Activated CD4-positive, alpha-beta T cell treated with anti-CD3 and anti-CD28 coated beads, Interleukin-2, amount 10 ng/mL, durations not matched to agents 7 days and 5 days (primary cell): ENCODE results near the gene DDI2. TPM values are rescaled to one million over a fixed set of nuclear protein-coding genes. Genes with fewer than 3 reads are reported as not detected.

Experiments used
- CTCF ChIA-PET: fragments of 350-600 bp; sonication (Branson Sonifier 250); formaldehyde crosslinking; loops from one replicate; lab custom pipeline; 2021; ENCODE audit warnings: antibody characterized with exemption; lab: Charles Lee
- POLR2A ChIA-PET: fragments of 350-600 bp; sonication (Branson Sonifier 250); formaldehyde crosslinking; loops from one replicate; lab custom pipeline; 2021; ENCODE audit warnings: antibody characterized with exemption; lab: Charles Lee
- DNase-seq: peaks from one replicate; pipeline ENCODE4 v3.0.0-alpha.2; 2020
- H3K27ac Mint-ChIP-seq: one replicate; pipeline ENCODE4 v1.8.0; 2021; ENCODE audit warnings: mild to moderate bottlenecking, moderate library complexity, mixed read lengths
- H3K27me3 Mint-ChIP-seq: one replicate; pipeline ENCODE4 v1.8.0; 2021; ENCODE audit warnings: mixed read lengths
- H3K36me3 Mint-ChIP-seq: one replicate; pipeline ENCODE4 v1.8.0; 2021; ENCODE audit warnings: low read depth, mixed read lengths
- H3K4me1 Mint-ChIP-seq: one replicate; pipeline ENCODE4 v1.8.0; 2021; ENCODE audit warnings: mixed read lengths
- H3K4me3 Mint-ChIP-seq: one replicate; pipeline ENCODE4 v1.8.0; 2021; ENCODE audit warnings: mild to moderate bottlenecking, moderate library complexity, mixed read lengths
- H3K9me3 Mint-ChIP-seq: one replicate; pipeline ENCODE4 v1.8.0; 2021; ENCODE audit warnings: mixed read lengths
- total RNA-seq, 2 experiments: library from RNA; stranded (reverse); gene quantifications; one replicate each; pipeline ENCODE4 v1.2.3, GENCODE V29; 2021

Gene DDI2
- total RNA-seq, 2 experiments from 2014 or later = 31.0 to 33.5 TPM

- Mint-ChIP-seq H3K27ac (no peak overlapping the region), H3K4me1 (peaks cover 10% of the 10 kb centered on the region), H3K36me3 (peaks cover 13% of the 10 kb centered on the region), H3K4me3 (no peak overlapping the region), H3K27me3 (no peaks in the 10 kb centered on the region), H3K9me3 (no peaks in the 10 kb centered on the region)
- ChIA-PET POLR2A (no interaction called here), CTCF (interaction anchor here (1.2 kb wide), 1 partner anchor 12 kb away, joined by 4 read pairs; no protein-coding TSS in a partner anchor)
- no peak for DNase-seq
Measured at GRCh38 chr1:15703562-15703961, 86.3 kb downstream of the DDI2 start.

- CTCF ChIA-PET = interaction anchor here (0.6 to 1.2 kb wide), 2 partner anchors 13 to 17 kb away, joined by 4 read pairs; no protein-coding TSS in a partner anchor
- no peak for DNase-seq
- H3K27ac Mint-ChIP-seq = no peak overlapping the region
- no peaks in the 10 kb centered on the region for H3K27me3 Mint-ChIP-seq
- peaks cover 3% of the 10 kb centered on the region for H3K4me1 Mint-ChIP-seq
- H3K4me3 Mint-ChIP-seq = no peak overlapping the region
- POLR2A ChIA-PET = no interaction called here
- H3K36me3 Mint-ChIP-seq = peaks cover 6% of the 10 kb centered on the region
- no peaks in the 10 kb centered on the region for H3K9me3 Mint-ChIP-seq
Measured at GRCh38 chr1:15704526-15705183, 87.4 kb downstream of the DDI2 start.

GRCh38 chr1:15705184-15705566 lies 87.9 kb downstream of the DDI2 start:
- Mint-ChIP-seq H3K9me3 (no peaks in the 10 kb centered on the region), H3K4me3 (no peak overlapping the region), H3K36me3 (peaks cover 6% of the 10 kb centered on the region), H3K27me3 (no peaks in the 10 kb centered on the region), H3K27ac (no peak overlapping the region), H3K4me1 (peaks cover 3% of the 10 kb centered on the region)
- CTCF ChIA-PET = interaction anchor here (0.6 to 1.0 kb wide), 3 partner anchors 14 to 416 kb away, joined by 3 to 4 read pairs (median 3); no protein-coding TSS in a partner anchor
- POLR2A ChIA-PET = no interaction called here
- no peak for DNase-seq

GRCh38 chr1:15706751-15707150 lies 89.5 kb downstream of the DDI2 start:
- no peak overlapping the region for H3K27ac Mint-ChIP-seq
- ChIA-PET POLR2A (no interaction called here), CTCF (interaction anchor here (0.6 to 1.7 kb wide), 3 partner anchors 31 to 49 kb away, joined by 3 to 5 read pairs (median 5); no protein-coding TSS in a partner anchor)
- H3K27me3 Mint-ChIP-seq = no peaks in the 10 kb centered on the region
- H3K4me3 Mint-ChIP-seq = no peak overlapping the region
- H3K4me1 Mint-ChIP-seq = peaks cover 5% of the 10 kb centered on the region
- H3K9me3 Mint-ChIP-seq = no peaks in the 10 kb centered on the region
- no peak for DNase-seq
- H3K36me3 Mint-ChIP-seq = peaks cover 6% of the 10 kb centered on the region

GRCh38 chr1:15707239-15707925 lies 90.1 kb downstream of the DDI2 start:
- Mint-ChIP-seq H3K4me3 (no peak overlapping the region), H3K27me3 (no peaks in the 10 kb centered on the region), H3K27ac (no peak overlapping the region), H3K4me1 (peaks cover 5% of the 10 kb centered on the region), H3K36me3 (peaks cover 6% of the 10 kb centered on the region), H3K9me3 (no peaks in the 10 kb centered on the region)
- CTCF ChIA-PET = interaction anchor here (0.6 to 1.7 kb wide), 5 partner anchors 31 to 128 kb away, joined by 3 to 5 read pairs (median 5); no protein-coding TSS in a partner anchor
- POLR2A ChIA-PET = no interaction called here
- no peak for DNase-seq

- Mint-ChIP-seq H3K4me3 (no peak overlapping the region), H3K9me3 (no peaks in the 10 kb centered on the region), H3K4me1 (peaks cover 5% of the 10 kb centered on the region), H3K27ac (no peak overlapping the region), H3K27me3 (no peaks in the 10 kb centered on the region), H3K36me3 (peaks cover 6% of the 10 kb centered on the region)
- DNase-seq = no peak
- ChIA-PET POLR2A (no interaction called here), CTCF (interaction anchor here (0.6 to 1.7 kb wide), 3 partner anchors 12 to 114 kb away, joined by 3 to 5 read pairs (median 3); no protein-coding TSS in a partner anchor)
Measured at GRCh38 chr1:15708486-15709137, 91.4 kb downstream of the DDI2 start.

- no peak for DNase-seq
- H3K27me3 Mint-ChIP-seq = no peaks in the 10 kb centered on the region
- CTCF ChIA-PET = interaction anchor here (0.6 to 0.8 kb wide), 2 partner anchors 12 to 115 kb away, joined by 3 read pairs; no protein-coding TSS in a partner anchor
Measured at GRCh38 chr1:15709226-15709625, 92.0 kb downstream of the DDI2 start.

GRCh38 chr1:15712168-15712567 lies 94.9 kb downstream of the DDI2 start:
- Mint-ChIP-seq H3K27me3 (no peaks in the 10 kb centered on the region), H3K4me3 (no peak overlapping the region), H3K9me3 (no peaks in the 10 kb centered on the region), H3K36me3 (peaks cover 2% of the 10 kb centered on the region), H3K27ac (no peak overlapping the region), H3K4me1 (peaks cover 4% of the 10 kb centered on the region)
- ChIA-PET CTCF (no interaction called here), POLR2A (no interaction called here)
- DNase-seq = no peak

More at GRCh38 chr1:15709226-15709625, 92.0 kb downstream of the DDI2 start:
- Mint-ChIP-seq H3K27ac (no peak overlapping the region), H3K4me3 (no peak overlapping the region), H3K9me3 (no peaks in the 10 kb centered on the region), H3K36me3 (peaks cover 6% of the 10 kb centered on the region), H3K4me1 (peaks cover 5% of the 10 kb centered on the region)
- POLR2A ChIA-PET = interaction anchor here (0.5 kb wide), 1 partner anchor 38 kb away, joined by 3 read pairs; no protein-coding TSS in a partner anchor

GRCh38 chr1:15714406-15715136 lies 97.3 kb downstream of the DDI2 start:
- DNase-seq = no peak
- POLR2A ChIA-PET = interaction anchor here (1.1 kb wide), 1 partner anchor 18 kb away, joined by 5 read pairs; no protein-coding TSS in a partner anchor
- CTCF ChIA-PET = interaction anchor here (0.6 to 1.4 kb wide), 2 partner anchors 27 to 308 kb away, joined by 3 to 4 read pairs; no protein-coding TSS in a partner anchor
- H3K36me3 Mint-ChIP-seq = peaks cover 10% of the 10 kb centered on the region
- no peaks in the 10 kb centered on the region for H3K27me3 Mint-ChIP-seq
- H3K9me3 Mint-ChIP-seq = no peaks in the 10 kb centered on the region
- no peak overlapping the region for H3K4me3 Mint-ChIP-seq
- H3K27ac Mint-ChIP-seq = no peak overlapping the region
- peaks cover 4% of the 10 kb centered on the region for H3K4me1 Mint-ChIP-seq

GRCh38 chr1:15717418-15718125 lies 100.3 kb downstream of the DDI2 start:
- Mint-ChIP-seq H3K4me1 (peaks cover 3% of the 10 kb centered on the region), H3K4me3 (no peak overlapping the region), H3K27ac (no peak overlapping the region), H3K9me3 (no peaks in the 10 kb centered on the region), H3K27me3 (no peaks in the 10 kb centered on the region), H3K36me3 (peaks cover 17% of the 10 kb centered on the region)
- POLR2A ChIA-PET = no interaction called here
- no peak for DNase-seq
- CTCF ChIA-PET = interaction anchor here (1.0 to 1.1 kb wide), 2 partner anchors 16 to 20 kb away, joined by 4 read pairs; no protein-coding TSS in a partner anchor

GRCh38 chr1:15718199-15718601 lies 100.9 kb downstream of the DDI2 start:
- Mint-ChIP-seq H3K36me3 (peaks cover 19% of the 10 kb centered on the region), H3K27ac (no peak overlapping the region), H3K4me3 (no peak overlapping the region), H3K27me3 (no peaks in the 10 kb centered on the region), H3K9me3 (no peaks in the 10 kb centered on the region), H3K4me1 (peaks cover 3% of the 10 kb centered on the region)
- CTCF ChIA-PET = interaction anchor here (1.0 to 1.1 kb wide), 2 partner anchors 17 to 19 kb away, joined by 4 read pairs; no protein-coding TSS in a partner anchor
- no peak for DNase-seq
- POLR2A ChIA-PET = no interaction called here
